DOHH2 (cell line): Measurements from ENCODE around the gene PLA2G4F.

ENCODE experiments used
- CTCF ChIP-seq: fragments of 200-600 bp; sonication (generic); IDR thresholded peaks from one replicate; pipeline ENCODE4 v1.5.1; 2014; ENCODE audit warnings: antibody characterized with exemption, mild to moderate bottlenecking, low read depth, low read length; ENCODE audit not compliant: poor library complexity, severe bottlenecking
- EZH2phosphoT487 ChIP-seq: fragments of 200-600 bp; sonication (generic); IDR thresholded peaks from 2 replicates; pipeline ENCODE4 v1.6.1; 2017; ENCODE audit warnings: borderline replicate concordance, mild to moderate bottlenecking, antibody characterized with exemption, low read length, moderate library complexity, mixed read lengths

GRCh38 chr15:42136513-42136912 is 19.9 kb downstream of the PLA2G4F start:
- TF ChIP-seq CTCF (no peak), EZH2phosphoT487 (no peak)
